HepG2 (cell line): Measurements from ENCODE around the gene SLC35B2. TPM values are rescaled to one million over a fixed set of nuclear protein-coding genes. Genes with fewer than 3 reads are reported as not detected.

Experiments used
- ASH2L ChIP-seq: fragments of 300-600, 200-600 bp; sonication (generic); IDR thresholded peaks from 2 replicates; pipeline ENCODE4 v1.7.0; 2017; ENCODE audit warnings: low read depth, mild to moderate bottlenecking, moderate library complexity, mixed read lengths, low read length; ENCODE audit not compliant: insufficient read length
- BCLAF1 ChIP-seq: fragments of 450-650 bp; IDR thresholded peaks from 2 replicates; pipeline ENCODE4 v1.6.1; 2017; ENCODE audit warnings: mild to moderate bottlenecking
- BRF2 ChIP-seq: sonication (generic); formaldehyde crosslinking; IDR thresholded peaks from 2 replicates; pipeline ENCODE4 v1.8.1; 2022; ENCODE audit warnings: mild to moderate bottlenecking, missing genetic modification reagents
- E2F1 ChIP-seq: sonication (generic); formaldehyde crosslinking; IDR thresholded peaks from 2 replicates; pipeline ENCODE4 v1.5.0; 2020; ENCODE audit warnings: missing genetic modification reagents
- EP300 ChIP-seq, 3 experiments: sonication (generic) in 1 of 3; formaldehyde crosslinking in 1 of 3; IDR thresholded peaks; 2 replicates each; pipeline versions ENCODE4 v1.5.1 to v1.6.1; 2011 to 2020; ENCODE audit warnings: low read depth in 2 of 3, low read length in 2 of 3, borderline replicate concordance in 1 of 3, improper control_type of control experiment in 1 of 3, mild to moderate bottlenecking in 1 of 3, missing genetic modification reagents in 1 of 3, moderate library complexity in 1 of 3
- GPBP1L1 ChIP-seq: sonication (generic); formaldehyde crosslinking; IDR thresholded peaks from 2 replicates; pipeline ENCODE4 v1.5.0; 2020; ENCODE audit warnings: mild to moderate bottlenecking, missing genetic modification reagents
- HIVEP1 ChIP-seq: sonication (generic); formaldehyde crosslinking; IDR thresholded peaks from 2 replicates; pipeline ENCODE4 v1.4.0; 2020; ENCODE audit warnings: mild to moderate bottlenecking, missing genetic modification reagents
- MLLT10 ChIP-seq: sonication (generic); formaldehyde crosslinking; IDR thresholded peaks from 2 replicates; pipeline ENCODE4 v1.4.0; 2020; ENCODE audit warnings: missing genetic modification reagents
- THRA ChIP-seq: sonication (generic); formaldehyde crosslinking; IDR thresholded peaks from 2 replicates; pipeline ENCODE4 v1.4.0; 2020; ENCODE audit warnings: missing genetic modification reagents, borderline replicate concordance
- ZBTB33 ChIP-seq: sonication (generic); formaldehyde crosslinking; IDR thresholded peaks from 2 replicates; pipeline ENCODE4 v1.4.0; 2020; ENCODE audit warnings: missing genetic modification reagents
- ZFX ChIP-seq: sonication (generic); formaldehyde crosslinking; IDR thresholded peaks from 2 replicates; pipeline ENCODE4 v1.4.0; 2020; ENCODE audit warnings: mild to moderate bottlenecking, low read depth, missing genetic modification reagents, moderate library complexity
- ZNF275 ChIP-seq: sonication (generic); formaldehyde crosslinking; IDR thresholded peaks from 2 replicates; pipeline ENCODE4 v1.8.0; 2022; ENCODE audit warnings: missing genetic modification reagents, mild to moderate bottlenecking, inconsistent platforms, borderline replicate concordance
- ZNF335 ChIP-seq: sonication (generic); formaldehyde crosslinking; IDR thresholded peaks from 2 replicates; pipeline ENCODE4 v1.4.0; 2020; ENCODE audit warnings: missing genetic modification reagents
- ZNF446 ChIP-seq: sonication (generic); formaldehyde crosslinking; IDR thresholded peaks from 2 replicates; pipeline ENCODE4 v1.5.0; 2020; ENCODE audit warnings: mild to moderate bottlenecking, missing genetic modification reagents
- ZNF737 ChIP-seq: sonication (generic); formaldehyde crosslinking; IDR thresholded peaks from 2 replicates; pipeline ENCODE4 v1.5.0; 2020; ENCODE audit warnings: missing genetic modification reagents, mild to moderate bottlenecking, borderline replicate concordance
- polyA plus RNA-seq, 8 experiments: library from polyadenylated mRNA; depleted of rRNA in 3 of 8; stranded (reverse) in 7 of 8; unstranded in 1 of 8; fragments of >200 nt; fragmentation: Illumina TruSeq in 4 of 8; extraction: Trizol in 4 of 8; gene quantifications; 2 replicates each; pipeline versions ENCODE4 v1.2.1 to v1.2.3, GENCODE V29; 2011 to 2016; ENCODE audit warnings: low read depth in 4 of 8, missing spikeins in 1 of 8, mixed read lengths in 1 of 8; ENCODE audit not compliant: insufficient read depth in 1 of 8
- total RNA-seq, 5 experiments: library from RNA; depleted of rRNA; stranded (reverse); fragments of >200 nt; fragmentation: Illumina TruSeq; extraction: Trizol; gene quantifications; 2 replicates each; pipeline ENCODE4 v1.2.3, GENCODE V29; 2016; ENCODE audit warnings: low read depth in 1 of 5

SLC35B2 gene
- total and polyA plus RNA-seq, 2 of the 13 experiments (the other 11 are each of a cell fraction or from before 2014, with no cell fraction given): 61.1 to 148 TPM

GRCh38 chr6:44265007-44265721, 7.8 kb upstream of the SLC35B2 start, which contains the start of gene NFKBIE (continued):
- TF ChIP-seq ZBTB33 (CRISPR knock-in tag) (peak; percentile 15; the same call in 1 of the 2 replicates), EP300 (IDR thresholded peaks at IDR 0.05; ENCODE audit: low read depth in 2 of 2, low read length in 2 of 2) (no peak), EP300 (CRISPR knock-in tag; IDR thresholded peaks at IDR 0.05; ENCODE audit: borderline replicate concordance) (no peak), MLLT10 (CRISPR knock-in tag) (no peak), ZNF275 (peak; percentile 18), BCLAF1 (no peak), ZNF335 (0 out of 2 replicates have a peak, but pooled peaks have one; percentile 68), GPBP1L1 (no peak), ZFX (peak; percentile 89), ZNF446 (CRISPR knock-in tag) (peak; percentile 77; the same call in 1 of the 2 replicates), ZNF737 (CRISPR knock-in tag) (no peak), BRF2 (CRISPR knock-in tag) (no peak), HIVEP1 (peak; percentile 53; the same call in 1 of the 2 replicates), E2F1 (no peak), ASH2L (peak; percentile 62), THRA (no peak)
